ENCODE measurements around the gene MRPL21.

Gene MRPL21

DNA sequence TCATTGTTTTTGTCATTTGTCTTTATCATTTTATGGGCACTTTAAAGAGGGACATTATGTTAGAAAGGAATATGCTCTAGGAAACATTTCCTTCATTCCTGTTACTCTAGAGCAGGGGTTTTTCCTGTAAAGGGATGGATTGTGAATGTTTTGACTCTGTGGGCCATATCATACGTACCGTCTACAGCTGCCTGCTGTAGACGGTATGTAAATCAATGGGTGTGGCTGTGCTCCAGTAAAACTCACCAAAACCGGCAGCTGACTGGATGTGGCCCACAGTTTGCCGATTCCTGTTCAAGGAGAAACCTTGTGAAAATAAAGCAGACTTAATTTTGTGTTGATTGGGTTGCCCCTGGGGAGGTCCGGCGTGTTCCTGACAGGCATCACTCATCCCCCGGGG is 7.3 kb upstream of the MRPL21 start:
- TF ChIP-seq, protein P1, sequence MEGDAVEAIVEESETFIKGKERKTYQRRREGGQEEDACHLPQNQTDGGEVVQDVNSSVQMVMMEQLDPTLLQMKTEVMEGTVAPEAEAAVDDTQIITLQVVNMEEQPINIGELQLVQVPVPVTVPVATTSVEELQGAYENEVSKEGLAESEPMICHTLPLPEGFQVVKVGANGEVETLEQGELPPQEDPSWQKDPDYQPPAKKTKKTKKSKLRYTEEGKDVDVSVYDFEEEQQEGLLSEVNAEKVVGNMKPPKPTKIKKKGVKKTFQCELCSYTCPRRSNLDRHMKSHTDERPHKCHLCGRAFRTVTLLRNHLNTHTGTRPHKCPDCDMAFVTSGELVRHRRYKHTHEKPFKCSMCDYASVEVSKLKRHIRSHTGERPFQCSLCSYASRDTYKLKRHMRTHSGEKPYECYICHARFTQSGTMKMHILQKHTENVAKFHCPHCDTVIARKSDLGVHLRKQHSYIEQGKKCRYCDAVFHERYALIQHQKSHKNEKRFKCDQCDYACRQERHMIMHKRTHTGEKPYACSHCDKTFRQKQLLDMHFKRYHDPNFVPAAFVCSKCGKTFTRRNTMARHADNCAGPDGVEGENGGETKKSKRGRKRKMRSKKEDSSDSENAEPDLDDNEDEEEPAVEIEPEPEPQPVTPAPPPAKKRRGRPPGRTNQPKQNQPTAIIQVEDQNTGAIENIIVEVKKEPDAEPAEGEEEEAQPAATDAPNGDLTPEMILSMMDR (IDR thresholded peaks at IDR 0.05): no peak
- Histone ChIP-seq H3K4me3 (no peak overlapping the region), H3K27ac (no peak overlapping the region)
- no peak for DNase-seq (ENCODE audit: low spot score)

DNA sequence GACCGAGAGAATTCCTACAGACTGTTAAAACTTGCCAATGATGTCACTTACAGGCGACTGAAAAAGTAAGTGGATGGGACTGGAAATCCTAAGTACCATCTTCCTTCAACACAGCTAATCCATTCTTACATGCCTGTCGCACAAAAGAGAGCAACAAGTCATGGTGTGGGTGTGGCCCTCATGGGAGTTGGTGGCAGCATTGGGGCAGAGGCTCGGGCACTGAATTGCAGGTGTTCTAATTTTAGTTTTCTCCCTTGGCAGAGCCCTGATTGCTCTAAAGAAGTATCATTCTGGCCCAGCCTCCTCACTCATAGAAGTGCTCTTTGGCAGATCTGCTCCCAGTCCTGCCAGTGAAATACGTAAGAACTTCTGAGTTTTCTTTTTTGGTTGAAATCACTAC is 4.6 kb upstream of the MRPL21 start:
- no peak for DNase-seq (ENCODE audit: low spot score)
- no peak overlapping the region for H3K27ac ChIP-seq
- TF ChIP-seq, protein P1 (IDR thresholded peaks at IDR 0.05): no peak
- H3K4me3 ChIP-seq: no peak overlapping the region

DNA sequence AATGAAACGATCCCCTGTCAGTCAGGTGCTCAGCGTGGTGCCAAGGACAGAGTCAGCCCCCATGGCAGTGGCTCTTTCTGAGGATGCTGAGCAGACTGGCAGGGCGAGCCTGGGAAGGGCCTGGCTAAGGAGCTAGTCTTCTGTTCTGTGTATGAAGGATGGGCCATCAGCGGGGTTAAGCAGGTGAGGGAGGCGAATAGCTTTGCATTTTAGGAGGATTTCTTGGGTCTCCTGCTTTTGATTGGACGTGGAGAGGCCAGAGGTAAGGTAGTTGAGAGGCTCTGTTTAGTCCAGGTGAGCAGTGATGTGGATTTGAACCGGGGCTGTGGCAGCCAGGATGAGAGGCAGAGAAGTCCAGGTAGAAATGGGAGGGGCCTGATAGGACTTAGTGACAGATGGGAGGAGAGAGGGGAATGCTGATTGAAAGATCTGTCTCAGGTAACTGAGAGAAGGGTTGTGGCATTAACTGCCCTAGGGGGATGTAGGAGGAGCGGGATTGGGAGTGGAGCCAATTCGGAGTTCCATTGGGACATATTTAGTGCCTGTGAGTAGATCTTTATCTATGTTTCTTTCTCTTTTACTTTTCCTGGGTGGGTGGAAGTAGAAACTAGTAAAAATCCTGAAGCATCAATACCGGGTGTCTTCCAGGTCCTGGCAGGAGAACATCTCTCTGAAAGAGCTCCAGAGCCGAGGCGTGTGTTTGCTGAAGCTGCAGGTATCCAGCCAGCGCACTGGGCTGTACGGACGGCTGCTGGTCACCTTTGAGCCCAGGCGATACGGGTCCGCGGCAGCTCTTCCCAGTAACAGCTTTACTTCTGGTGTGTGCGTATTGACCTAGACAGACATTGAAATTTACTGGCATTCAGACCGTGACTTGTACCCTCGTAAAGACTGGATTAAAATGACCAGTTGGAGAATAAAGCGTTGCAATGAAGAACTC is 2.1 kb upstream of the MRPL21 start:
- H3K4me3 ChIP-seq: peak overlapping the region; percentile 88
- TF ChIP-seq, protein P1 (IDR thresholded peaks at IDR 0.05): no peak
- no peak for DNase-seq (ENCODE audit: low spot score)
- no peak overlapping the region for H3K27ac ChIP-seq

DNA sequence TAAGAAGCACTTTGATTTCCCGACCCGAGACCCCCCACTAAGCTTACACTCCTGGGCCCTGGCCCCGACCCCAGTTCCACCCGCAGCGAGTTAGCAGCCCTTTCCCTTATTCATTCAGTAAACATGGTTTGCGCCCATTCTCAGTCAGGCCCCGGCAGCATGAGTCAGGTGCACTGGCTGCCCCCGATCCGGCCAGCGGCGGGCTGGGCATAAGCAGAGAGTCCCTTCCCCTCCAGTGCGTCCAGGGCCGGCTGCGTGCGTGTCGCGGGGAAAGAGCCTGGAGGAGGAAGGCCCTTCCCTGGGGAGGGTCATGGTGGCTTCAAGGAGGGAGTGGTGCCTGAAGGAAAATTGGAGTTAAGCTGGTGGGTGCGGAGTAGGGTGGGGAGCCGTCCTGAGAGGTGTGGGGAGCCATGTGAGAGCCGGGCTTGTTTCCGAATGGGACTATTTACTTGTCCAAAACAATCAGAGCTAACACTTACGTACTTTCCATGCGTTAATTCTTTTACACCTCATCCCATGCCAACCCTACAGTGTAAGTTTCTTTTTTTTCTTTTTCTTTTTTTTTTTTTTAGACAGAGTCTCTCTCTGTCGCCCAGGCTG is 716 bp upstream of the MRPL21 start:
- DNase-seq (ENCODE audit: low spot score): no peak

DNA sequence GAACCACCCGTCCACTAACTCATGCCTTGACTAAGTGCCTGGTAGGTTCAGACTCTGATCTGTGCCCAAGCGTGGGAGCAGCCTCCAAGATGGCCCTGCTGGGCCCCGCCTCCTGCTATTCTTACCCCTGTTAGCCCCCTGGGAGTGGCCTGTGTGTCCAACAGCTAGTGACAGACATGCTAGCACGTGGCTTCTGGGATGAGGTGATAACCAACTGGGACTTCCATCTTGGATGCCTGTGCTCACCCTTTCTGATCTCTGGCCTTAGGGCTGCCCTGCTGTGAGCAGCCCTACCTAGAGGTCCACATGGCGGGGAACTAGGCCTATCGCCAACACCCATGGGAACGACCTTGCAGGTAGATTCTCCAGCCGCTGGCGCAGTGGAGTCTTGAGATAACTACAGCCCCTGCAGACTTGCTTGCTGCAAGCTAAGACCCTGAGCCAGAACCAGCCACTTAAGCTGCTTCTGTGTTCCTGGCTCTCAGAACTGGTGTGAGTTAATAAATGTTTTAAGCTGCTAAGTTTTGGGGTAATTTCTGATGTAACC is 2.7 kb downstream of the MRPL21 start:
- Histone ChIP-seq H3K27ac (no peak overlapping the region), H3K4me3 (no peak overlapping the region)
- no peak for DNase-seq (ENCODE audit: low spot score)
- TF ChIP-seq, protein P1 (IDR thresholded peaks at IDR 0.05): no peak

More for the DNA sequence above, 716 bp upstream of the MRPL21 start:
- TF ChIP-seq, protein P1 (IDR thresholded peaks at IDR 0.05): no peak
- H3K27ac ChIP-seq: peak overlapping the region; percentile 80 to 89
- H3K4me3 ChIP-seq: peak overlapping the region; percentile 88

DNA sequence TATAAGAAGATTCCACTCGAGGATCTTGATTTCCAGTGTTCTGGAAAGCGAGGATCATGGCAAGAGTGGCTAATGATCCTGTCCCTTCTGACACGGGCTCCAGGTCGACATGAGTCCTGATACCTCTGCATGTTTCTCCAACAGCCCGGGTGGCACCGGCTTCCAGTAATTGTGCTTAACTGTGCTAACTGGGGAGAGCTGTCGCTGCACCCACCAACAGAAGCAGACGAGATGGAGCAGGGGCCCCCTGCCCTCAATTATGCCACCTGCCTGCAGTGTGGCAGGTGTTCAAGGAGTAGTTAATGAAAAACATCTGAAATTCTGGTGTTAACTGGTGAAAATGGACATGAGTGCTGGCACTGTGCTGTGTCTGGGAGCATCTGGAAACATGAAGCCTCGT is 6.2 kb downstream of the MRPL21 start:
- H3K27ac ChIP-seq: no peak overlapping the region
- DNase-seq (ENCODE audit: low spot score): no peak
- TF ChIP-seq, protein P1 (IDR thresholded peaks at IDR 0.05): no peak
- H3K4me3 ChIP-seq: no peak overlapping the region

Data from coronary artery (tissue), 2 donors.